K562 (cell line): Measurements from ENCODE around the gene DYSF.

Experiments used
- CTCF ChIP-seq, 3 experiments: IDR thresholded peaks in 2 of 3; conservative IDR thresholded peaks in 1 of 3; 2 replicates each; pipeline ENCODE4 v1.5.1; 2011 to 2012; ENCODE audit warnings: low read length in 3 of 3, mild to moderate bottlenecking in 3 of 3, control low read depth in 2 of 3, improper control_type of control experiment in 1 of 3, inconsistent platforms in 1 of 3, low read depth in 1 of 3, mixed read lengths in 1 of 3, moderate library complexity in 1 of 3; ENCODE audit not compliant: insufficient read depth in 2 of 3
- ELF1 ChIP-seq: fragments of 200-800 bp; sonication (Bioruptor generic); IDR thresholded peaks from 2 replicates; pipeline ENCODE4 v1.6.1; 2016; ENCODE audit warnings: missing genetic modification characterization, missing compliant biosample characterization
- GTF2F1 ChIP-seq: IDR thresholded peaks from 2 replicates; pipeline ENCODE4 v1.6.1; 2011; ENCODE audit warnings: low read depth, low read length, improper control_type of control experiment
- ZBTB1 ChIP-seq: sonication (generic); formaldehyde crosslinking; IDR thresholded peaks from 2 replicates; pipeline ENCODE4 v1.8.1; 2023; ENCODE audit warnings: missing genetic modification reagents, low read depth, mild to moderate bottlenecking, borderline replicate concordance
- ZBTB7A ChIP-seq: IDR thresholded peaks from 2 replicates; pipeline ENCODE4 v1.6.1; 2011; ENCODE audit warnings: low read depth, mild to moderate bottlenecking, low read length, moderate library complexity, borderline replicate concordance; ENCODE audit not compliant: control insufficient read depth
- ZZZ3 ChIP-seq: fragments of 450-650 bp; IDR thresholded peaks from 2 replicates; pipeline ENCODE4 v1.6.1; 2016; ENCODE audit warnings: antibody characterized with exemption, mild to moderate bottlenecking, moderate library complexity

- TF ChIP-seq ZBTB7A (no peak), GTF2F1 (no peak), ZBTB1 (CRISPR knock-in tag) (no peak), ZZZ3 (no peak), ELF1 (no peak), CTCF (IDR thresholded peaks at IDR 0.05 in 2 of 3, conservative IDR thresholded peaks at IDR 0.05 in 1 of 3; ENCODE audit: insufficient read depth in 2 of 3, low read depth in 1 of 3, low read length in 3 of 3) (no peak)
Measured at GRCh38 chr2:71635798-71636197, 182.4 kb downstream of the DYSF start.
